CD4-positive, alpha-beta memory T cell (primary cell): ENCODE data around the gene CNTN1. TPM values are rescaled to one million over a fixed set of nuclear protein-coding genes. Genes with fewer than 3 reads are reported as not detected.

ENCODE experiments used
- CTCF ChIA-PET: fragments of 350-600 bp; sonication (Branson Sonifier 250); formaldehyde crosslinking; loops from one replicate; lab custom pipeline; 2021; ENCODE audit warnings: inconsistent platforms; ENCODE audit not compliant: partially characterized antibody; lab: Charles Lee
- POLR2A ChIA-PET: fragments of 350-600 bp; sonication (Branson Sonifier 250); formaldehyde crosslinking; loops from one replicate; lab custom pipeline; 2021; ENCODE audit not compliant: partially characterized antibody; lab: Charles Lee
- DNase-seq, 5 donors: peaks; one replicate each; pipeline versions ENCODE4 v3.0.0 to v3.0.0-alpha.2; 2020 to 2022; ENCODE audit warnings: mixed read lengths in 1 of 5
- H3K27ac ChIP-seq: one replicate; pipeline ENCODE4 v1.7.0; 2013; ENCODE audit warnings: low read depth, low read length
- H3K27me3 ChIP-seq: 2 replicates; pipeline ENCODE4 v1.7.0; 2013; ENCODE audit warnings: mild to moderate bottlenecking, low read length, moderate library complexity; ENCODE audit not compliant: insufficient read depth
- H3K36me3 ChIP-seq: 2 replicates; pipeline ENCODE4 v1.7.0; 2013; ENCODE audit warnings: mild to moderate bottlenecking, low read length, moderate library complexity; ENCODE audit not compliant: insufficient read depth
- H3K4me1 ChIP-seq: 2 replicates; pipeline ENCODE4 v1.7.0; 2013; ENCODE audit warnings: mild to moderate bottlenecking, low read length, moderate library complexity; ENCODE audit not compliant: insufficient read depth
- H3K4me3 ChIP-seq, 2 donors: one replicate each; pipeline ENCODE4 v1.7.0; 2013; ENCODE audit warnings: low read length in 2 of 2, mild to moderate bottlenecking in 1 of 2
- H3K9me3 ChIP-seq, 2 donors: one replicate each; pipeline ENCODE4 v1.7.0; 2013; ENCODE audit warnings: low read length in 2 of 2, control low read depth in 1 of 2; ENCODE audit not compliant: control insufficient read depth in 1 of 2
- H3K27ac Mint-ChIP-seq, 7 donors: one replicate each; pipeline ENCODE4 v1.8.0; 2020 to 2021; ENCODE audit warnings: mixed read lengths in 7 of 7, mild to moderate bottlenecking in 6 of 7, inconsistent platforms in 3 of 7, moderate library complexity in 3 of 7
- H3K27me3 Mint-ChIP-seq, 2 donors: one replicate each; pipeline ENCODE4 v1.8.0; 2020 to 2021; ENCODE audit warnings: mixed read lengths in 2 of 2
- H3K36me3 Mint-ChIP-seq, 2 donors: one replicate each; pipeline ENCODE4 v1.8.0; 2020 to 2021; ENCODE audit warnings: mixed read lengths in 2 of 2, inconsistent platforms in 1 of 2, mild to moderate bottlenecking in 1 of 2
- H3K4me1 Mint-ChIP-seq, 4 donors: one replicate each; pipeline ENCODE4 v1.8.0; 2020 to 2021; ENCODE audit warnings: mixed read lengths in 4 of 4, mild to moderate bottlenecking in 1 of 4
- H3K4me3 Mint-ChIP-seq, 8 donors: one replicate each; pipeline ENCODE4 v1.8.0; 2020 to 2021; ENCODE audit warnings: mixed read lengths in 8 of 8, mild to moderate bottlenecking in 7 of 8, moderate library complexity in 6 of 8, inconsistent platforms in 3 of 8
- H3K9me3 Mint-ChIP-seq, 8 donors: one replicate each; pipeline ENCODE4 v1.8.0; 2020 to 2021; ENCODE audit warnings: mixed read lengths in 8 of 8, mild to moderate bottlenecking in 5 of 8, inconsistent platforms in 3 of 8, moderate library complexity in 1 of 8
- intact Hi-C: fragments of 100-400 bp; cut with micrococcal nuclease; formaldehyde crosslinking; loops from one replicate; pipeline ENCODE4 v1.15.1; 2023
- polyA plus RNA-seq, 2 donors: library from polyadenylated mRNA; unstranded; fragments of 300-500 nt; fragmentation: Illumina TruSeq; gene quantifications; one replicate each; pipeline ENCODE4 v1.2.3, GENCODE V29; 2021
- total RNA-seq, 2 experiments: library from RNA; stranded (reverse); gene quantifications; one replicate each; pipeline ENCODE4 v1.2.3, GENCODE V29; 2021

CNTN1 gene
- total and polyA plus RNA-seq, 4 experiments from 2014 or later, result not detected

DNA sequence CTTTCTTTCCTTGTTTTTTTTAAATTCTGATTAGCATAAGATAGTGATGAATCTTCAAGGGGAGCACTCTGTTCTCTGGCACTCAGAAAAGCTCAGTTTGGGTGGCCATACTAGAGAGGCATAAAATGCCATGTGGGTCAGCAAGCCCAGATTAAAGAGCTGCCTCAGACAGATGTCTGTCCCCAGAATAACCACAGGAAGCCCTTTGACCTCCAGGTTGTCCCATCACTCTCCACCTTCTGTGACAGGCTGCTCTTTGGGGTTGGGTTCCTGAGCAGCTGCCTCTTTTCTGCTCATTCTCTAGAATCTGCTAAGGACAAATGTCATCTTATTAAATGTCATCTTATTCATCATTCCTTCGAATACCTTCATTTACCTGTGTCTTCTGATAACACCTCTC, 399.9 kb downstream of the CNTN1 start:
- no peaks in the 10 kb centered on the region for H3K27me3 ChIP-seq
- H3K36me3 ChIP-seq, result no peaks in the 10 kb centered on the region
- ChIA-PET CTCF (no interaction called here), POLR2A (no interaction called here)
- H3K4me1 Mint-ChIP-seq, result no peaks in the 10 kb centered on the region
- no peak for DNase-seq
- intact Hi-C loops, result no loop called here
- no peaks in the 10 kb centered on the region for H3K9me3 ChIP-seq
- H3K9me3 Mint-ChIP-seq, result peaks cover 0 to 12% (median 8%) of the 10 kb centered on the region in 8 donors
- H3K27me3 Mint-ChIP-seq, result no peaks in the 10 kb centered on the region
- no peak overlapping the region for H3K4me3 ChIP-seq
- no peak overlapping the region for H3K27ac ChIP-seq
- no peak overlapping the region for H3K4me3 Mint-ChIP-seq
- H3K4me1 ChIP-seq, result no peaks in the 10 kb centered on the region
- H3K36me3 Mint-ChIP-seq, result no peaks in the 10 kb centered on the region
- no peak overlapping the region for H3K27ac Mint-ChIP-seq

DNA sequence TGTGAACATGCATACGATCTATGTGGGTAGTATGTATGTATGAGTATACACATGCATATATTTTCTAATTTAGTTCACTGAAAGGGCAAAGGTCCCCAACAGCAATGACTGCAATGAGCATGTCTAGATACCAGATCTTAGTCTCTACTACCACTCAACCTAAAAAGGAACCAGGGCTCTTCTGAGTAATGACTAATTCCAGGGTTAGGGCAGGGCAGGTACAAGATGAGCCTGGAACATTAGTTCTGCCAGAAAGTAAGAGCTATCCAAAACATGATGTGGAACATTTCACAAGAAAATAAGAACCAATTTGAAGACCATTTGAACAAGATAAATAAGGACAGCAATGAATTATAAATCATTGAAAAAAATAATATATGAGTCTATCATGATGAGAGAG, 404.6 kb downstream of the CNTN1 start:
- Mint-ChIP-seq H3K4me1 (no peaks in the 10 kb centered on the region), H3K36me3 (no peaks in the 10 kb centered on the region), H3K9me3 (peaks cover 0 to 6% (median 1%) of the 10 kb centered on the region in 8 donors), H3K27ac (no peak overlapping the region), H3K27me3 (no peaks in the 10 kb centered on the region), H3K4me3 (no peak overlapping the region)
- Histone ChIP-seq H3K27me3 (no peaks in the 10 kb centered on the region), H3K27ac (no peak overlapping the region), H3K4me1 (no peaks in the 10 kb centered on the region), H3K36me3 (no peaks in the 10 kb centered on the region), H3K4me3 (no peak overlapping the region), H3K9me3 (no peaks in the 10 kb centered on the region)
- ChIA-PET POLR2A (no interaction called here), CTCF (no interaction called here)
- no peak for DNase-seq
- intact Hi-C loops, result no loop called here

DNA sequence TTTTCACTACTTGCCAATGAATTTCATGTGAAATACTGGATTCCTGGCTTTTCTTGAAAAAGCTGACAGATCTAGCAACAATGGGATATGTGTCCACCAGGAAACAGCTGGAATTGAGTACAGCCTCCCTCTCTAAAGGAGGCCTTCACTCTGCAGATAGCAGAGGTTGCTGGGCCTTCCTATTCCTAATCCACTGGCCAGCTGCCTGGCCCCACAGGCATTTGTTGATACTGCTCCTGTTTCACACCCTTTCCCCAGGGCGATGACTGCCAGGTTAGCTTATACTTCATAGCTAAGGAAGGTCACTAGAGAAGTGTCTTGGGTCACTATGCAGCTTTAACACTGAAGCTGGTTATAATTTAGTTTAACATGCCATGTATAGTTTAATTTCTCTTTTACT, 408.3 kb downstream of the CNTN1 start:
- no peaks in the 10 kb centered on the region for H3K27me3 Mint-ChIP-seq
- H3K4me3 ChIP-seq, result no peak overlapping the region
- intact Hi-C loops, result no loop called here
- H3K9me3 ChIP-seq, result no peaks in the 10 kb centered on the region
- no peaks in the 10 kb centered on the region for H3K27me3 ChIP-seq
- H3K4me1 Mint-ChIP-seq, result no peaks in the 10 kb centered on the region
- no peaks in the 10 kb centered on the region for H3K36me3 Mint-ChIP-seq
- no peak for DNase-seq
- ChIA-PET POLR2A (no interaction called here), CTCF (no interaction called here)
- H3K36me3 ChIP-seq, result no peaks in the 10 kb centered on the region
- H3K4me1 ChIP-seq, result no peaks in the 10 kb centered on the region
- H3K27ac Mint-ChIP-seq, result no peak overlapping the region
- H3K9me3 Mint-ChIP-seq, result peaks cover 0 to 2% (median 0%) of the 10 kb centered on the region in 8 donors
- H3K4me3 Mint-ChIP-seq, result no peak overlapping the region
- H3K27ac ChIP-seq, result no peak overlapping the region

DNA sequence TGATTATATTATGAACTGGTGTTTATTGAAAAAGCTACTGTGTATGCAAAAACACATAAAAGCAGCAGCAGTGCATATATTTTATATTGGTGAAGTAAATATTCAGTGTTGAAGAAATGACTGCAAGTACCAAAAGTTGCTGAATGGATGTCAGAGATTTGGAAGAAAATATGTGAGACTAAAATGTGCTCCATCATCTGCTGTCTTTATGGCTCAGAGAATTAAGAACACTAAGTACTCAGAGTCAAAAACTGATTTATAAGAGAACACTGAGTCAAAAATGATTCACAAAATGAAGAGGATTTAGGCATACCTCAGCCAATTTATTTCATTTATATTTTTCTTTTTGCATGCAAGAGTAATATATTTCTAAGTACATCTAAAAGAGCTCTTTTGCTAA, 409.6 kb downstream of the CNTN1 start:
- H3K4me3 ChIP-seq, result no peak overlapping the region
- ChIA-PET POLR2A (no interaction called here), CTCF (no interaction called here)
- no peak overlapping the region for H3K4me3 Mint-ChIP-seq
- no peaks in the 10 kb centered on the region for H3K9me3 ChIP-seq
- H3K36me3 ChIP-seq, result no peaks in the 10 kb centered on the region
- H3K27ac ChIP-seq, result no peak overlapping the region
- H3K27ac Mint-ChIP-seq, result no peak overlapping the region
- intact Hi-C loops, result no loop called here
- H3K27me3 Mint-ChIP-seq, result no peaks in the 10 kb centered on the region
- no peaks in the 10 kb centered on the region for H3K4me1 ChIP-seq
- no peak for DNase-seq
- no peaks in the 10 kb centered on the region for H3K27me3 ChIP-seq
- peaks cover 0 to 4% (median 2%) of the 10 kb centered on the region in 8 donors for H3K9me3 Mint-ChIP-seq
- H3K4me1 Mint-ChIP-seq, result no peaks in the 10 kb centered on the region
- no peaks in the 10 kb centered on the region for H3K36me3 Mint-ChIP-seq

DNA sequence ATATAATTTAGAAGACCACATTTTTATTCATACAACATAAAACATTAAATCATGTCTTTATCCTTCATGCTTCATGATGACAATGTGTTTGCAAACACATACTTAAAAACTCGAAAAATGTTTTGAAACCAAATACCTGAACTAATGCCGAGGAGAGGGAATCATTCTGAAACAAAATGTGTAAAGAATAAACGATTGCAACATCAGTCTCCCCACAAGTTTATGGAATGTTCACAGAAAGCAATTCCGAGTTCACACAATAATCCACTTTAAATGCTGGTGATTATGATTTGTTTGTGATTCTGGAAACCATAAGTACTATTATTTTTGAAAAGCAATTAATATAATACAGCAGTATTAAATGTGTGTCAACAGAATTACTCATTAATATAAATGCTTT, 411.4 kb downstream of the CNTN1 start:
- Histone ChIP-seq H3K36me3 (no peaks in the 10 kb centered on the region), H3K9me3 (no peaks in the 10 kb centered on the region), H3K27ac (no peak overlapping the region), H3K4me1 (no peaks in the 10 kb centered on the region), H3K27me3 (no peaks in the 10 kb centered on the region), H3K4me3 (no peak overlapping the region)
- H3K27ac Mint-ChIP-seq, result no peak overlapping the region
- H3K36me3 Mint-ChIP-seq, result no peaks in the 10 kb centered on the region
- CTCF ChIA-PET, result no interaction called here
- no peaks in the 10 kb centered on the region for H3K4me1 Mint-ChIP-seq
- no peak for DNase-seq
- H3K4me3 Mint-ChIP-seq, result no peak overlapping the region
- POLR2A ChIA-PET, result no interaction called here
- intact Hi-C loops, result no loop called here
- H3K27me3 Mint-ChIP-seq, result no peaks in the 10 kb centered on the region
- peaks cover 0 to 4% (median 2%) of the 10 kb centered on the region in 8 donors for H3K9me3 Mint-ChIP-seq

DNA sequence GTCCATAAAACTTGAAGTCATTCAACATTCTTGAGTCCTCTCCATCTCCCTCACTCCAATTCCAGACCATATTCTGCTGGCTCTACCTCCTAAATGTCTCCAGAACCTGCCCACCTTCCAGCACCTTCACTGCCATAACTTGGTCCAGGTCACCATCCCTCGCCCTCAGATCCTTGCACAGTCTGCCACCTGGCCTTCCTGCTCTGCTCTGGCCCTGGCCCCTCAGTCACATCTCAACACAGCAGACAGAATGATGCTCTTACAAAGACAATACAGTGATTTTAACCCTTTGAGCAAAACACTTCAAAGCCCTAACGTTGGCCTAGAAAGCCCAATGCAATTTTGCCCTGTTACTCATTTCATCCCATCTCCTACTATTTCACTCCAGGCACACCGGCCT, 414.1 kb downstream of the CNTN1 start:
- CTCF ChIA-PET, result no interaction called here
- Mint-ChIP-seq H3K4me3 (no peak overlapping the region), H3K36me3 (no peaks in the 10 kb centered on the region), H3K27ac (no peak overlapping the region), H3K4me1 (no peaks in the 10 kb centered on the region), H3K27me3 (no peaks in the 10 kb centered on the region), H3K9me3 (peaks cover 0 to 4% (median 2%) of the 10 kb centered on the region in 8 donors)
- no peaks in the 10 kb centered on the region for H3K4me1 ChIP-seq
- intact Hi-C loops, result no loop called here
- H3K27me3 ChIP-seq, result no peaks in the 10 kb centered on the region
- no peak for DNase-seq
- H3K4me3 ChIP-seq, result no peak overlapping the region
- POLR2A ChIA-PET, result no interaction called here
- no peaks in the 10 kb centered on the region for H3K9me3 ChIP-seq
- H3K27ac ChIP-seq, result no peak overlapping the region
- H3K36me3 ChIP-seq, result no peaks in the 10 kb centered on the region

DNA sequence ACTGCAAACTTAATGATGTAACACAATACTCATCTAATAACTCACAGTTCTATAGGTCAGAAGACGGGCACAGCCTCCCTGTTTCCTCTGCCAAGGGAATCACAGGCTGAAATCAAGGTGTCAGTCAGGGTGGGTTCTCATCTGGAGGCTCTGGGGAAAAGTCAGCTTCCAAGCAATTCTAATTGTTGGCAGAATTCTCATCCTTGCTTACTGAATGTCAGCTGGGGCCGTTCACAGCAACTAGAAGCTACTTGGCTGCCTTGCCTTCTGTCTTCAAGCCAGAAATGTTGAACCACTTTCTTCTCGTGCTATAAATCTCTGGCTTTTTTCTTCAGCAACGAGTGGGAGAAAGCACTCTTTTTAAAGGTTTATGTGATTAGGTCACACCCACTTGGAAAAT, 415.8 kb downstream of the CNTN1 start:
- Mint-ChIP-seq H3K27ac (no peak overlapping the region), H3K4me3 (no peak overlapping the region), H3K4me1 (no peaks in the 10 kb centered on the region), H3K9me3 (peaks cover 0 to 5% (median 2%) of the 10 kb centered on the region in 8 donors), H3K36me3 (no peaks in the 10 kb centered on the region), H3K27me3 (no peaks in the 10 kb centered on the region)
- intact Hi-C loops, result no loop called here
- ChIA-PET CTCF (no interaction called here), POLR2A (no interaction called here)
- Histone ChIP-seq H3K9me3 (no peaks in the 10 kb centered on the region), H3K4me3 (no peak overlapping the region), H3K36me3 (no peaks in the 10 kb centered on the region), H3K27me3 (no peaks in the 10 kb centered on the region), H3K4me1 (no peaks in the 10 kb centered on the region), H3K27ac (no peak overlapping the region)
- no peak for DNase-seq

DNA sequence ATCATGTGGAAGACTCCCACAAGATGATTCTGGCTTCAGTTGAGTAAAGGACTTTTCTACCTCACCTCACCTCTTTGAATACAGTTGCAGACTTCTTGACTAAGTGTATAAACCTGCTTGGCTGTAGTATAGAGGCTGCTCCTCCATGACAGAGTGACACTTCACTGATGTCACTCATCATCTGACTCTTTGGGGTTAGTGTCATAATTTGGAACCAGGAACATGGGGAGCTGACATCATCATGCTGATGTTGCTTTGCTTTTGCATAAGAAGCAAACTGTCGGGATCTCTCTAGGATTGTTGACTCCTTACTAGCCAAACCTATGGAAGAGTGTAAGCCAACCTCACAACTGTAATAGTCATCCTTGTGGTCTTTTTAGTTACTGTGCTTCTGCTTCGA, 420.7 kb downstream of the CNTN1 start:
- Histone ChIP-seq H3K9me3 (no peaks in the 10 kb centered on the region), H3K4me1 (no peaks in the 10 kb centered on the region), H3K27ac (no peak overlapping the region), H3K36me3 (no peaks in the 10 kb centered on the region), H3K27me3 (no peaks in the 10 kb centered on the region), H3K4me3 (no peak overlapping the region)
- CTCF ChIA-PET, result no interaction called here
- POLR2A ChIA-PET, result no interaction called here
- Mint-ChIP-seq H3K27ac (no peak overlapping the region), H3K36me3 (no peaks in the 10 kb centered on the region), H3K27me3 (no peaks in the 10 kb centered on the region), H3K4me3 (no peak overlapping the region), H3K9me3 (peaks cover 0 to 6% (median 0%) of the 10 kb centered on the region in 8 donors), H3K4me1 (no peaks in the 10 kb centered on the region)
- intact Hi-C loops, result no loop called here
- DNase-seq, result no peak
